ENCODE data around the gene VMAC.

Gene VMAC

GRCh38 chr19:5890099-5890498 lies 14.6 kb upstream of the VMAC start:
- TF ChIP-seq CTCF (conservative IDR thresholded peaks at IDR 0.05; ENCODE audit: control insufficient read depth, insufficient read depth, low read depth, low read length): no peak
- H3K4me3 ChIP-seq (ENCODE audit: control insufficient read depth, low read depth, low read length): no peak overlapping the region
- DNase-seq (ENCODE audit: low read depth): no peak

GRCh38 chr19:5891572-5891937 lies 13.1 kb upstream of the VMAC start:
- TF ChIP-seq CTCF (conservative IDR thresholded peaks at IDR 0.05; ENCODE audit: control insufficient read depth, insufficient read depth, low read depth, low read length): no peak
- H3K4me3 ChIP-seq (ENCODE audit: control insufficient read depth, low read depth, low read length): no peak overlapping the region
- no peak for DNase-seq (ENCODE audit: low read depth)

DNA sequence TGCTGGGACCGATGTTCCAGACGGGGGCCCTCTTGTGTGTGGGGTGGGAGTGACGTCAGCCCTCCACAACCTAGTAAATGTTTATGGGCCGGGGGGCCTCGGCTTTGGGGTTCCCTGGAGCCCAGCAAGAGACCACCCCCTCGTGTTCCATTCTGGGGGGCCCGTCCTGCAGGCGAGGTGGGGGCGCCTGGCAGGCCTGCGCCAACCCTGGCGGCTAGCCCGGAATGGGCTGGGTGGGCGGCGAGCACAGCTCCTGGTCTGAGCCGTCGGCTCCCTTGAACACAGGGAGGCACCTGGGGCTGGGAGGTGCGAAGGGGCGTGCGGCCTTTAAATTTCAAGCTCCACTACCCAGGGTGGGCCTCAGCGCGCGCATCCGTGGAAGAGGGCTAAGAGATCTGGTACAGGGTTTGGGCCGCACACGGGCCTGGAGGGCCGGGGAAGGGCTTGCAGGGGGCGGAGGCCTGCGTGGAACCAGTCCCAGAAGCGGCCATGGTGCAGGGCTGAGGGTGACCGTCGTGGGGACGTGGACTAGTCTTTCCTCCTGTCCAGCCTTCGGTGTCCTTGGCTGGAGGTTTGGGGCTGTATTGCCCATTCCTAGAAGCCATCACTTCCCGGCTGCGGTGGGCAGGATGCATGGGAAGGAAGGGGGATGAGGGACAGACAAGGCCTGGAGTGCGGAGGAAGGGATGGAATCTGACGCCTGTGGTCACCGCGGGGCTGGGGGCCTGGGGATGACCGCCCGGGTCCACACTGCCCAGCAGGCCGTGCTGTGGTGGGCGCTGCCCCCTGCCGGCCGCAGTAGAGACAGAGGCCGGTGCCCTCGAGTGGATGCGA lies 12.5 kb upstream of the VMAC start:
- no peak overlapping the region for H3K4me3 ChIP-seq (ENCODE audit: control insufficient read depth, low read depth, low read length)
- peak; percentile 60 for TF ChIP-seq CTCF (conservative IDR thresholded peaks at IDR 0.05; ENCODE audit: control insufficient read depth, insufficient read depth, low read depth, low read length)
- peak; percentile 35 for DNase-seq (ENCODE audit: low read depth)

DNA sequence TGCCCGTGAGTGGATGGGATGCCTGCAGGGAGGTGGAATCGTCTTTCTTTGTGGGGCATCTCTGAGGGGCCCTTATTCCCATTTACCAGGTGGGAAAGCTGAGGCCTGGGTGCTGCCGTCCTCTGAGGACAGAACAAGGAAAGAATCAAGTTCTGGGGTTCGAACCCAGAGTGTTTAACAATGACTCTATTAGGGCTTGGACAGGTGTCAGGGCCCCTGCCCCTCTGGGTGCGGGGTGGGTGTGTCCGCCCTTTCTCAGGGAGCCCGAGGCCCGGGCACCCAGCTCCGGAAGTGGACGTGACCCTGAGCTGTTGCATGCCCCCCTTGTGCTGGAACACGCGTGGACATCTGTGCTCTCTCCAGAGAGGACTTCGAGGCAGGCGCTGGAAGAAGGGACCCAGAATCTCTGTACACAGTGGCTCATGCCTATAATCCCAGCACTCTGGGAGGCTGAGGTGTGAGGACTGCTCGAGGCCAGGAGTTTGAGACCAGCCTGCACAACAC lies 11.8 kb upstream of the VMAC start:
- no peak overlapping the region for H3K4me3 ChIP-seq (ENCODE audit: control insufficient read depth, low read depth, low read length)
- DNase-seq (ENCODE audit: low read depth): no peak
- TF ChIP-seq CTCF (conservative IDR thresholded peaks at IDR 0.05; ENCODE audit: control insufficient read depth, insufficient read depth, low read depth, low read length): no peak

DNA sequence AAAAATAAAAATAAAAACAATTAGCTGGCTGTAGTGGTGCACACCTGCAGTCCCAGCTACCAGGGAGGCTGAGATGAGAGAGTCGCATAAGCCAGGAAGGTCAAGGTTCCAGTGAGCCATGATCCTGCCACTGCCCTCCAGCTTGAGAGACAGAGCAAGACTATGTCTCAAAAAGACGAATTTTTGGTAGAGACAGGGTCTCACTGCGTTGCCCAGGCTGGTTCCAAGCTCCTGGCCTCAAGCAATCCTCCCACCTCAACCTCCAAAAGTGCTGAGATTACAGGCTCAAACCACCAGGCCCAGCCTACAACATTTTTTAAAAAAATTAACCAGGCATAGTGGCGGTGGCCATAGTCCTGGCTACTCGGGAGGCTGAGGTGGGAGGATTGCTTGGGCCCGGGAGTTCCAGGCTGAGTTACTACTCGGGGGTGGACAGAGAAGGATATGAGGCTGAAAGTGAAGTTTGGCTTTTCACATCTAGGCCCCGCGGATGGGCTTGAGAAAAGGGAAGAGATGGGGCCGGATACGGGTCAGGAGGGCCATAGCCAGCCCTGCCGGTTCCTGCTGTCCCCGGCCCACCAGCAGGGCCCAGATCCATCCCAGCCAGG lies 11.3 kb upstream of the VMAC start:
- H3K4me3 ChIP-seq (ENCODE audit: control insufficient read depth, low read depth, low read length): no peak overlapping the region
- no peak for DNase-seq (ENCODE audit: low read depth)
- TF ChIP-seq CTCF (conservative IDR thresholded peaks at IDR 0.05; ENCODE audit: control insufficient read depth, insufficient read depth, low read depth, low read length): no peak

- H3K4me3 ChIP-seq (ENCODE audit: control insufficient read depth, low read depth, low read length): no peak overlapping the region
- no peak for TF ChIP-seq CTCF (conservative IDR thresholded peaks at IDR 0.05; ENCODE audit: control insufficient read depth, insufficient read depth, low read depth, low read length)
- DNase-seq (ENCODE audit: low read depth): no peak
Measured at GRCh38 chr19:5893907-5894703, 10.6 kb upstream of the VMAC start.
